ENCODE results near the gene COQ10B.

- TF ChIP-seq ZFP3 (CRISPR knock-in tag; IDR thresholded peaks at IDR 0.05) = no peak
- no peak for TF ChIP-seq ZFP30 (CRISPR knock-in tag; IDR thresholded peaks at IDR 0.05)
Measured at GRCh38 chr2:197502685-197503084, 49.3 kb downstream of the COQ10B start.
